ENCODE measurements around the gene HSD17B8. TPM values are rescaled to one million over a fixed set of nuclear protein-coding genes. Genes with fewer than 3 reads are reported as not detected.

The HSD17B8 gene
- total and polyA plus RNA-seq, 4 donors: 7.8 to 24.8 (median 9.5) TPM

DNA sequence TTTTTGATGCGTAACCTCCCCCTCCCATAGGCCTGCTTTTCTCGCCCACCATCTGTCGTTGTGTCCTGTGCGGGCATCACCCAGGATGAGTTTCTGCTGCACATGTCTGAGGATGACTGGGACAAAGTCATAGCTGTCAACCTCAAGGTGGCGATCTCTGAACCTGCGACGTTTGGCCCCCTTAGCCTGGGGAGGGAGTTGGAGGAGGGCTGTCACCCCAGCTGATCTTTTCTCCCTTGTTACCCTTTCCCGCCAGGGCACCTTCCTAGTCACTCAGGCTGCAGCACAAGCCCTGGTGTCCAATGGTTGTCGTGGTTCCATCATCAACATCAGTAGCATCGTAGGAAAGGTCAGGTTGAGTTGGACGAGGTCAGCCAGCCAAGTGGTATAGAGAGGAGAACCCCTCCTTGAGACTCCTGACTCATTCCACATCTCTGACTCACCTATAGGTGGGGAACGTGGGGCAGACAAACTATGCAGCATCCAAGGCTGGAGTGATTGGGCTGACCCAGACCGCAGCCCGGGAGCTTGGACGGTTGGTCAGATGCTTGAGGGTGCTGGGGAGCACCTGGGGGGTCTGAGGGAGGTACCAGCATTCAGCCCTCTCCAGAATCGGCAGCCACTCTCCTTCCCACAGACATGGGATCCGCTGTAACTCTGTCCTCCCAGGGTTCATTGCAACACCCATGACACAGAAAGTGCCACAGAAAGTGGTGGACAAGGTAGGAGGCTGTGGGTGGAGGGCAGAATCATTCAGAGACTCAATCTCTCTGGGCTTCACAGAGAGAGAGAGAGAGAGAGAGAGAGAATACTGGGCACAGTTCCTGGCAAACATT lies 954 bp downstream of the HSD17B8 start:
- Histone ChIP-seq H3K4me1 (ENCODE audit: control insufficient read depth, insufficient read depth, low read length) (peaks cover 63% of the 10 kb centered on the region), H3K27ac (ENCODE audit: low read depth, low read length) (no peak overlapping the region), H3K36me3 (ENCODE audit: control insufficient read depth, insufficient read depth, low read length) (peaks cover 29% of the 10 kb centered on the region), H3K27me3 (ENCODE audit: control insufficient read depth, insufficient read depth, low read length) (no peaks in the 10 kb centered on the region), H3K4me3 (ENCODE audit: low read depth, low read length) (peak overlapping the region; percentile 87), H3K9me3 (ENCODE audit: control insufficient read depth, insufficient read depth, low read length) (no peaks in the 10 kb centered on the region)
- DNase-seq (ENCODE audit: low read depth in 4 of 6, low spot score in 6 of 6): peak in 1 of 6 donors; percentile 46
- 43% methylated on average over 10 of the region's 17 CpGs for WGBS (ENCODE audit: insufficient coverage)

DNA sequence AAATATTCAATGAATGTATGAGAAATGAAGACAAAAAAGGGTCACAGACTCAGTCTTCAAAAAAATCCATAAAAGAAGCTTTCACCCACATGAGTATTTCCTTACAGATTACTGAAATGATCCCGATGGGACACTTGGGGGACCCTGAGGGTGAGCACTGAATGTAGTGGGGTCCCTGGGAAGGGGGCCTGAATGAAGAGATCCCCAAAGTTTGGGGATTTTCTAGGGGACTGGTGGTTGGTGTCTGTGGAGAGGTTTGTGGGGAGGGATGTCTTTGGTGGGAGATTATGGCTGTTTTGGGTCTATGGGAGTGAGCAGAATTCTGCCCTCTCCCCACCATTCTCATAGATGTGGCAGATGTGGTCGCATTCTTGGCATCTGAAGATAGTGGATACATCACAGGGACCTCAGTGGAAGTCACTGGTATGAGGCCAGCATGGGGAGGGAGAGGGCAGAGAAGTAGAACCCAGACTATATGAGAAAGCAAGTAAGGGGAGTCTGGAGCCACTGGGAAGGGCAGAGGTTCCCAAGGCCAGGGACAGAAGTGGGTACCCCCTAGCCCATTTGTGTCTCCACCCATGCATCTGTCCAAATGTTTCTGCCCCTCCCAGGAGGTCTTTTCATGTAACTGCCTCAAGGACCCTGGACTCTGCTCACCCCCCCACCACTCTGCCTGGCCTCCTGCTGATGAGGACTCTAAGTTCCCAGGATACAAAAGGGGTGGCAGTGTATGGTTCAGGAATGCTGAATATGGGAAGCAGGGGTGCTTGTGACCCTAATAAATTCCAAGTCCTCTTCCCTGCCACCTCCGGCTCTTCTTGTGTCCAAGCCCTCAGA lies 1.8 kb downstream of the HSD17B8 start:
- Histone ChIP-seq H3K27me3 (ENCODE audit: control insufficient read depth, insufficient read depth, low read length) (no peaks in the 10 kb centered on the region), H3K27ac (ENCODE audit: low read depth, low read length) (peak overlapping the region; percentile 49), H3K4me1 (ENCODE audit: control insufficient read depth, insufficient read depth, low read length) (peaks cover 59% of the 10 kb centered on the region), H3K36me3 (ENCODE audit: control insufficient read depth, insufficient read depth, low read length) (peaks cover 33% of the 10 kb centered on the region), H3K9me3 (ENCODE audit: control insufficient read depth, insufficient read depth, low read length) (no peaks in the 10 kb centered on the region), H3K4me3 (ENCODE audit: low read depth, low read length) (no peak overlapping the region)
- WGBS (ENCODE audit: insufficient coverage): 43% methylated on average over 1 of the region's 3 CpGs
- DNase-seq (ENCODE audit: low read depth in 4 of 6, low spot score in 6 of 6): no peak

DNA sequence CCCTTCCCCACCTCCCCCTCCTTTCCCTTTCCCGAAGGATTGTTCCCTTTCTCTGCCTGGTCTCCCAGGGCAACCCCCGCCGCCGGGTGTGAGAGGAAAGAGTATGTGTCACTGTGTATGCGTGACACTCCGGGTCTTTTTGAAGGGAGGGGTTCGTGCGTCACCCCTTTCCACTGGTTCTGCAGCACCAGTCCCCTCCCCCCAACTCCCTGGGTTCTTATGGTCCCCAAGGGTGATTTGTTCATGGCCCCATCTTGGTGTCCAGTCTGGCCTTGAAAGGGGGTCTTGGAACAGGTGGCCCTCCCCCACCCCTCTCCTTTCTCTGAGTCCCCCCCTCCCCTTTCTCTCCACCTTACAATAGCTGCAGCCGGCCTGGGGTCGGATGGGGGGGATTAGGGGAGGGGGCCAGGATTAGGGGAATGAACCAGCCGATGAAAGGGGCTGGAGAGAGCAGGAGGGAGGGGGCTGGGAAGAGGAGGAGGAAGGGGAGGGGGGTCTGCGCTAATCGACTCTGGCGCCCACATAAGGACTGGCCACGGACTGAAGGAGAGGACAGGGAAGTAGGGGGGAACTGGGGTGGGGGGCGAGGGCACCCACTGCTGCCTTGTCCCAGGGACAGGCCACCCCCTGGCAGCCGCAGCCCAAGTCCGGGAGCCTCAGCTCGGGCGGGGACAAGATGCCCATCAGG lies 2.6 kb downstream of the HSD17B8 start:
- H3K9me3 ChIP-seq (ENCODE audit: control insufficient read depth, insufficient read depth, low read length): no peaks in the 10 kb centered on the region
- 0% methylated on average over 10 of the region's 20 CpGs for WGBS (ENCODE audit: insufficient coverage)
- peak overlapping the region; percentile 92 for H3K27ac ChIP-seq (ENCODE audit: low read depth, low read length)
- DNase-seq (ENCODE audit: low read depth in 4 of 6, low spot score in 6 of 6): peak in 3 of 6 donors; percentile 57 to 87 (median 81)
- peak overlapping the region; percentile 94 for H3K4me3 ChIP-seq (ENCODE audit: low read depth, low read length)
- H3K36me3 ChIP-seq (ENCODE audit: control insufficient read depth, insufficient read depth, low read length): peaks cover 38% of the 10 kb centered on the region
- no peaks in the 10 kb centered on the region for H3K27me3 ChIP-seq (ENCODE audit: control insufficient read depth, insufficient read depth, low read length)
- H3K4me1 ChIP-seq (ENCODE audit: control insufficient read depth, insufficient read depth, low read length): peaks cover 57% of the 10 kb centered on the region

DNA sequence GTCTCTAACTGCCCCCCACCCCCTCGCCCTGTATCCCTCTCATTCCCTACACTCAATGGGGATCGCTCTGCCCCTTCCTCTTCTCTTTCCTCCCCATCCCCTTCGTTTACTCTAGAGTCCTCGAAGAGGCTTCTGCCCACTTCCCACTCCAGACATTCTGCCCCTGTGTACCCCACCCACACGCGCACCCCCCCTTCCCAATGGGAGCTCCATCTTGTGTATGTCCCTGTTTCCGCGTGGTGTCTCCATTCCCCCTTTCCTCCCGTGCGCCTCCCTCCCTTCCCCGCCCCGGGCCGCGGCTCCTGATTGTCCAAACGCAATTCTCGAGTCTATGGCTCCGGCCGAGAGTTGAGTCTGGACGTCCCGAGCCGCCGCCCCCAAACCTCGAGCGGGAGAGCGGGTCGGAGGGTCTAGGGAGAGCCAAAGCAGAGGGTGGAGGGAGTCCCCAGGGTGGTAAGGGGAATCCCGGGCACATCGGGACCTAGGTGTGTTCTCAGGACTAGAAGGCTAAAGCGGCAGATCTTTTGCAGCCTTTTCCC lies 3.2 kb downstream of the HSD17B8 start:
- peak in 2 of 6 donors; percentile 62 to 73 for DNase-seq (ENCODE audit: low read depth in 4 of 6, low spot score in 6 of 6)
- Histone ChIP-seq H3K27me3 (ENCODE audit: control insufficient read depth, insufficient read depth, low read length) (no peaks in the 10 kb centered on the region), H3K4me3 (ENCODE audit: low read depth, low read length) (peak overlapping the region; percentile 94), H3K36me3 (ENCODE audit: control insufficient read depth, insufficient read depth, low read length) (peaks cover 35% of the 10 kb centered on the region), H3K27ac (ENCODE audit: low read depth, low read length) (peak overlapping the region; percentile 92), H3K4me1 (ENCODE audit: control insufficient read depth, insufficient read depth, low read length) (peaks cover 55% of the 10 kb centered on the region), H3K9me3 (ENCODE audit: control insufficient read depth, insufficient read depth, low read length) (no peaks in the 10 kb centered on the region)
- WGBS (ENCODE audit: insufficient coverage): 0% methylated on average over 22 of the region's 29 CpGs

DNA sequence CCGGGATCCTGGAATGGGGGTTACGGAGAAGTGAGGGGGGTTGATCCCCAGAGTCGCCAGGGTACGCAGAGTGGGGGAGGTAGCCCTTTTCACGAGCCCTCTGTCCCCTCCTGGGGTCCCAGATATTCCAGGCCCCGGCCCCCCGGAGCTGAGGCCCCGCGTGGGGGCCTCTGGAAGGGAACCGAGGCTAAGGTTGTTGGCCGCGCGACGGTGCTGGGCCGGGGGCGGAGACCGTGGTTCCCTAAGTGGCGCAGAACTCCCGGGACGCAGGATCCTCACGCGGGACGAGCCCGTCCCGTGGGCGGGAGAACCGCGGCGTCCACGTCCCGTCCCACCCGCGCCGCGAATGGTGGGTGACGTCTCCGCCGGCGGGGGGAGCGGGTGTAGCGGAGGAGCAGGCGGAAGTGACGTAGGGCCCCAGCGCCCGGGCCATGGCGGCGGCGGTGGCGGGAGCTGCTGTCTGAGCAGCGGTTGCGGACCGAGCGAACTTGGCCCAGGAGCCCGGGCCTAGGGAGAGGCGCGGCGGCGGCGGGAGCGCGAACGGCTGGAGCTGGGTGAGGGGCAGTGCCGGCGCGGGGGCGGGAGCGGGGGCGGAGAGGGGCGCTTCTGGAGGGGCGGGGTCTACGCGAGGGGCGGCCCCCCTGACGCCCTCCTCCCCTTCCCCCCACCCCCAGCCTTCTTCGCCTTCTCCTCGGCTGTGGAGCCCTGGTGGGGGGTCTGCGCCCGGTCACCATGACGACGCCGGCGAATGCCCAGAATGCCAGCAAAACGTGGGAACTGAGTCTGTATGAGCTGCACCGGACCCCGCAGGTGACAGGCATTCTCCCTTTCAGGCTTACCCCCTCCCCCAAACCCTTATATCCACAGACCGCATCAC lies 3.9 kb downstream of the HSD17B8 start, which contains the start of gene RING1:
Gene RING1, plus strand, starts transcription at position 410 of the 877 bp plus-strand sequence. Its CDS starts 323 bp downstream, at position 733.
- H3K4me1 ChIP-seq (ENCODE audit: control insufficient read depth, insufficient read depth, low read length): peaks cover 61% of the 10 kb centered on the region
- H3K36me3 ChIP-seq (ENCODE audit: control insufficient read depth, insufficient read depth, low read length): peaks cover 28% of the 10 kb centered on the region
- H3K27me3 ChIP-seq (ENCODE audit: control insufficient read depth, insufficient read depth, low read length): no peaks in the 10 kb centered on the region
- DNase-seq (ENCODE audit: low read depth in 4 of 6, low spot score in 6 of 6): peak in 4 of 6 donors; percentile 79 to 96 (median 87)
- peak within 1 kb of the TSS; percentile 94 for H3K4me3 ChIP-seq (ENCODE audit: low read depth, low read length)
- H3K9me3 ChIP-seq (ENCODE audit: control insufficient read depth, insufficient read depth, low read length): no peaks in the 10 kb centered on the region
- whole genome bisulfite sequencing (ENCODE audit: insufficient coverage): under 1% methylated on average over 78 of the region's 86 CpGs
- peak within 1 kb of the TSS; percentile 92 for H3K27ac ChIP-seq (ENCODE audit: low read depth, low read length)

DNA sequence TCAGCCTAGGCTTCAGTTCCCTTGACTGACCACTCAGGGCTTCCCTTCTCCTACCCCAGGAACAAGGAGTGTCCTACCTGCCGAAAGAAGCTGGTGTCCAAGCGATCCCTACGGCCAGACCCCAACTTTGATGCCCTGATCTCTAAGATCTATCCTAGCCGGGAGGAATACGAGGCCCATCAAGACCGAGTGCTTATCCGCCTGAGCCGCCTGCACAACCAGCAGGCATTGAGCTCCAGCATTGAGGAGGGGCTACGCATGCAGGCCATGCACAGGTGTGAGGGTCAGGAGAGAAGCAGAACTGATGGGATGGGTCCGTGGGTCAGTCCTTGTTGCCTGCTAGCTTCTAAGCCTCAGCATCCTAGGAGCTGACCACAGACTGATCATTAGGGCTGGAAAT lies 5.4 kb downstream of the HSD17B8 start:
- H3K4me3 ChIP-seq (ENCODE audit: low read depth, low read length): no peak overlapping the region
- no peak for DNase-seq (ENCODE audit: low read depth in 4 of 6, low spot score in 6 of 6)
- 91% methylated on average over 10 of the region's 10 CpGs for WGBS (ENCODE audit: insufficient coverage)

DNA sequence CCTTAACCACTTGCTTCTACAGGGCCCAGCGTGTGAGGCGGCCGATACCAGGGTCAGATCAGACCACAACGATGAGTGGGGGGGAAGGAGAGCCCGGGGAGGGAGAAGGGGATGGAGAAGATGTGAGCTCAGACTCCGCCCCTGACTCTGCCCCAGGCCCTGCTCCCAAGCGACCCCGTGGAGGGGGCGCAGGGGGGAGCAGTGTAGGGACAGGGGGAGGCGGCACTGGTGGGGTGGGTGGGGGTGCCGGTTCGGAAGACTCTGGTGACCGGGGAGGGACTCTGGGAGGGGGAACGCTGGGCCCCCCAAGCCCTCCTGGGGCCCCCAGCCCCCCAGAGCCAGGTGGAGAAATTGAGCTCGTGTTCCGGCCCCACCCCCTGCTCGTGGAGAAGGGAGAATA lies 6.7 kb downstream of the HSD17B8 start:
- Histone ChIP-seq H3K27ac (ENCODE audit: low read depth, low read length) (no peak overlapping the region), H3K9me3 (ENCODE audit: control insufficient read depth, insufficient read depth, low read length) (no peaks in the 10 kb centered on the region), H3K4me1 (ENCODE audit: control insufficient read depth, insufficient read depth, low read length) (peaks cover 44% of the 10 kb centered on the region), H3K4me3 (ENCODE audit: low read depth, low read length) (no peak overlapping the region), H3K36me3 (ENCODE audit: control insufficient read depth, insufficient read depth, low read length) (peaks cover 22% of the 10 kb centered on the region), H3K27me3 (ENCODE audit: control insufficient read depth, insufficient read depth, low read length) (no peaks in the 10 kb centered on the region)
- 60% methylated on average over 8 of the region's 17 CpGs for WGBS (ENCODE audit: insufficient coverage)
- DNase-seq (ENCODE audit: low read depth in 4 of 6, low spot score in 6 of 6): no peak

More for the DNA sequence above, 5.4 kb downstream of the HSD17B8 start:
- Histone ChIP-seq H3K4me1 (ENCODE audit: control insufficient read depth, insufficient read depth, low read length) (peaks cover 55% of the 10 kb centered on the region), H3K36me3 (ENCODE audit: control insufficient read depth, insufficient read depth, low read length) (peaks cover 22% of the 10 kb centered on the region), H3K27ac (ENCODE audit: low read depth, low read length) (no peak overlapping the region), H3K9me3 (ENCODE audit: control insufficient read depth, insufficient read depth, low read length) (no peaks in the 10 kb centered on the region), H3K27me3 (ENCODE audit: control insufficient read depth, insufficient read depth, low read length) (no peaks in the 10 kb centered on the region)

DNA sequence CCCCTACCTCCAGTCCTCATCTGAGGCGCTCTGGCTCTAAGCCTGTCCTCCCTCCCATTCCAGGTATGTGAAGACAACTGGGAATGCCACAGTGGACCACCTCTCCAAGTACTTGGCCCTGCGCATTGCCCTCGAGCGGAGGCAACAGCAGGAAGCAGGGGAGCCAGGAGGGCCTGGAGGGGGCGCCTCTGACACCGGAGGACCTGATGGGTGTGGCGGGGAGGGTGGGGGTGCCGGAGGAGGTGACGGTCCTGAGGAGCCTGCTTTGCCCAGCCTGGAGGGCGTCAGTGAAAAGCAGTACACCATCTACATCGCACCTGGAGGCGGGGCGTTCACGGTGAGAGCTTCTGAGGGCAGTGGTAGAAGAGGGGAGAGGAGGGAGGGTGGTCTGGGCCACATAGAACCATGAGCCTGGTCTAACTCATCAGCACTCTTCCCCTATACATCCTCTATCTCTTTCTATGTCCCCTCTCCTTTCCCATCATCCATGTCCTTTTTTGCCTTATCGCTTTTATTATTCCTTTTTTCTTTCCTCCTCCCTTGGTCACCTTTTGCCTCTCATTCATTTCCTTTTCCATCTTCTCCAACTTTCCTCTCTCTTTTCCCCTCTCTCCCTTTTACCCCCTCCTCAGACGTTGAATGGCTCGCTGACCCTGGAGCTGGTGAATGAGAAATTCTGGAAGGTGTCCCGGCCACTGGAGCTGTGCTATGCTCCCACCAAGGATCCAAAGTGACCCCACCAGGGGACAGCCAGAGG lies 7.4 kb downstream of the HSD17B8 start:
- Histone ChIP-seq H3K27me3 (ENCODE audit: control insufficient read depth, insufficient read depth, low read length) (no peaks in the 10 kb centered on the region), H3K9me3 (ENCODE audit: control insufficient read depth, insufficient read depth, low read length) (no peaks in the 10 kb centered on the region), H3K27ac (ENCODE audit: low read depth, low read length) (no peak overlapping the region), H3K4me3 (ENCODE audit: low read depth, low read length) (no peak overlapping the region), H3K36me3 (ENCODE audit: control insufficient read depth, insufficient read depth, low read length) (peaks cover 22% of the 10 kb centered on the region), H3K4me1 (ENCODE audit: control insufficient read depth, insufficient read depth, low read length) (peaks cover 37% of the 10 kb centered on the region)
- no peak for DNase-seq (ENCODE audit: low read depth in 4 of 6, low spot score in 6 of 6)
- WGBS (ENCODE audit: insufficient coverage): 59% methylated on average over 9 of the region's 18 CpGs

All from spinal cord (tissue), 10 donors.